Measurements from ENCODE around the gene ADCY6.

DNA sequence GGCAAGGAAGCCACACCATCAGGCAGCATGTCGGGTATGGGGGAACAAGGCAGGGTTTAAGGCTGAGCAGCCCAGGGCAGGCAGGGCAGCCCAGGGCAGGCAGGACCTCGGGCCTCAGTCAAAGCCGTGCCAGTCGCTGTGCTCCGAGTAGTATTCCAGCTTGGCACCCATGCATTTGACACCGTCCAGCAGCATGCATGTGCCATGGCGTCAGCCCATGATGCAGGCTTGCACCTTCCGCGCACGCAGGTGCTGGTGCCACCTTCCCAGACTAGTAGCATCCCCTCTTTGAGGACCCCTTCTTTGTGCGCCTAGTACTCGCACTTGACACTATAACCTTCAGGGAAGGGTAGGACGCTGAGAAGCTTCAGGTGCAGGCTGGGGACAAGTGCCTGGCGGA lies 11.6 kb upstream of the ADCY6 start:
- TF ChIP-seq, protein P1, sequence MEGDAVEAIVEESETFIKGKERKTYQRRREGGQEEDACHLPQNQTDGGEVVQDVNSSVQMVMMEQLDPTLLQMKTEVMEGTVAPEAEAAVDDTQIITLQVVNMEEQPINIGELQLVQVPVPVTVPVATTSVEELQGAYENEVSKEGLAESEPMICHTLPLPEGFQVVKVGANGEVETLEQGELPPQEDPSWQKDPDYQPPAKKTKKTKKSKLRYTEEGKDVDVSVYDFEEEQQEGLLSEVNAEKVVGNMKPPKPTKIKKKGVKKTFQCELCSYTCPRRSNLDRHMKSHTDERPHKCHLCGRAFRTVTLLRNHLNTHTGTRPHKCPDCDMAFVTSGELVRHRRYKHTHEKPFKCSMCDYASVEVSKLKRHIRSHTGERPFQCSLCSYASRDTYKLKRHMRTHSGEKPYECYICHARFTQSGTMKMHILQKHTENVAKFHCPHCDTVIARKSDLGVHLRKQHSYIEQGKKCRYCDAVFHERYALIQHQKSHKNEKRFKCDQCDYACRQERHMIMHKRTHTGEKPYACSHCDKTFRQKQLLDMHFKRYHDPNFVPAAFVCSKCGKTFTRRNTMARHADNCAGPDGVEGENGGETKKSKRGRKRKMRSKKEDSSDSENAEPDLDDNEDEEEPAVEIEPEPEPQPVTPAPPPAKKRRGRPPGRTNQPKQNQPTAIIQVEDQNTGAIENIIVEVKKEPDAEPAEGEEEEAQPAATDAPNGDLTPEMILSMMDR (conservative IDR thresholded peaks at IDR 0.05 in 1 of 2, IDR thresholded peaks at IDR 0.05 in 1 of 2; ENCODE audit: low read depth in 1 of 2, low read length in 2 of 2) = no peak
- no peak for TF ChIP-seq EZH2 (IDR thresholded peaks at IDR 0.05; ENCODE audit: low read length, missing control alignments)
